ENCODE results near the gene KCTD16.

KCTD16 gene

DNA sequence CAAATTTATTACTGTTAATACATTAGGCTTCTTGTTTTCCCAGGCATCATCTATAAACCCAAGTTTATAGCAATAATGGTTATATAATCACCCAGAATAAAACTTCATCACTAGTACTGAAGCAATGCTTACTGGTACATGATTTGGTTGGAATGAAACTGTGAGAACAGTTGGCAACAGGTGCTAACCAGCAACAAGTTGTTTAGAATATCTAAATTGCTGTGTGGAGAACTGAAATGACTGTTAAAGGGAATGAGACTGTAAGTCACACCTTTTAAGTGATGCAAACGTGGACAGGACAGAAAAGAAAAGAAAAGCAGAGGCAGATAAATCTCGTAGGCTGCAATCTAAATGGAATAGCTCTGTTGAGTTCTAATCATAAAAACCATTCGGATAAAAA lies 2.7 kb upstream of the KCTD16 start:
- no peak for DNase-seq

- no peak for DNase-seq
These were observed 783 bp upstream of the KCTD16 start for GRCh38 chr5:144169904-144170275.

GRCh38 chr5:144173766-144174165 lies 3.1 kb downstream of the KCTD16 start:
- no peak for DNase-seq

- DNase-seq = no peak
These were observed 6.9 kb downstream of the KCTD16 start for GRCh38 chr5:144177548-144177947.

- DNase-seq = no peak
These were observed 8.6 kb downstream of the KCTD16 start for GRCh38 chr5:144179226-144179625.

GRCh38 chr5:144183254-144183889 lies 12.7 kb downstream of the KCTD16 start:
- DNase-seq = no peak

DNA sequence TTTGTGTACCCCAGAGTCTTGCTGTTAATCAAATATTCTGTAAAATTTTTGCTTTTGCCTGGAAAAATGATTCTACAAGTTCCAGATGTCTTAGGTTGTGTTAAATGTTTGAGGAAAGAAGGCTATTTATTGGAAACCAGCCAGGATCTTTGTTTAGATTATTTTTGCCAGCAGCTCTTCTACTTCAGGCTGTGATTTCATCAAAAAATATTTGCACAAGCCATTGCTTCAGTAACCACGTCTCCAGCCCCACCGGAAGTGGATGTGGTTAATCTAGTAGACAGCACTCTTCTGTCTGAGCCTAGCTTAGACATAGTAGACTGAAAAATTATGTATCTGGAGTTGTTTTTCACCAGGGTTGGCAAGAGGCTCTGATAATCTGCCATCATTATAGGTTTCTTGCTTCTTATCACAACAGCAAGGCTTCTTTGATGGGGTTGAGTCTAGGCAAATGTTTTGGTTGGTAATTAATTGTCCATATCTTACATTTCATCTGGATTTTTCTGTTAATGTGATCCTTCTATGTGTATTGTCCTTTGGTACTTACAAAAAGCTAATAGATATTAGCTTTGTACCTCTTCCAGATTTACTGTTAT lies 17.1 kb downstream of the KCTD16 start:
- DNase-seq = peak; percentile 56

DNA sequence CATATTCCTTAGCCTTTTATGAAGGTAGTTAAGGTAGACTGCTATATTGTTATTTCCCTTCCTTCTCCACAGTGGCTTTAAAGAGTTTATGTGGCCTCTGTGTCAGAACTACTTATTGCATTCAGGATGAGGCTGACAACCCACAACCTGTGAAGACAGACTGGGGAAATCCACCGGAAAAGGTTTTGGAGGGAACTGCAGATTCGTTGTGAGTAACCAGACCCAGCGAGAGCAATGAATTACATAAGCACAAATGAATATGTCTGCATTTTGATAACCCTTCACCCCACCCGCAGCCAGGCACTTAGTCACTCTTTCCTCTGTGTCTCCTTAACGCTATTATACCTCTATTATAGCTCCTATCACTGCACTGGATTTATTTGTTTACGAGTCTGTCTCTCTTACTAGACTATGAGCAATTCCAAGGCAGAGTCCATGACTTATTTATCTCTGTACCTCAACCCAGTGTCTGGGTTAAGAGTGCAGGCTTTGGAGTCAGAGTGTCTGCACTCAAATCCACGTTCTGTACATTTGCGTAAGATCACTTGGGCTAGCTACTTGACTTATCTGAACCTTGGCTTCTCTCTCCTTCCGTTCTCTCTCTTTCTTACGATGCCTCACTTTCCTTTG lies 19.2 kb downstream of the KCTD16 start:
- peak; percentile 77 for DNase-seq

- no peak for DNase-seq
These were observed 20.9 kb downstream of the KCTD16 start for GRCh38 chr5:144191531-144191930.

DNA sequence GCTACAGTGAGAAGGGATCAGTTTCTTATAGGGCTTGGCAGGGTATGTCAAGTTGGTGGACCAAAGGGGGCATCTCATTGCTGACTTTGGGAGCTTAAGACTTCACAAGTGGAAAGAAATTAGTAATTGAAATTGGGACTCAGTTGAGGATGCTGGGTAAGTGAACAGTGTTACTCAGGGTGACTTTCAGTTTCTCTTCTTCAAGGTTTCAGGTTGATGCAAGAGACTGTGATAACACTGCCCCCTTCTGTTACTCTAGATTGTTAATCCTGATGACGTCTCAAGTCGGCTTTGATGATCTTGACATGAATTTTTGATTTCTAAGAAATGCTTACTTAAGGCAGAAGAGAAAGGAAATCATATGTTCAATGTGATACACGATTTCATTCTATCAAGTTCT lies 21.3 kb downstream of the KCTD16 start:
- DNase-seq = no peak

- DNase-seq = no peak
These were observed 22.0 kb downstream of the KCTD16 start for GRCh38 chr5:144192661-144193060.

DNA sequence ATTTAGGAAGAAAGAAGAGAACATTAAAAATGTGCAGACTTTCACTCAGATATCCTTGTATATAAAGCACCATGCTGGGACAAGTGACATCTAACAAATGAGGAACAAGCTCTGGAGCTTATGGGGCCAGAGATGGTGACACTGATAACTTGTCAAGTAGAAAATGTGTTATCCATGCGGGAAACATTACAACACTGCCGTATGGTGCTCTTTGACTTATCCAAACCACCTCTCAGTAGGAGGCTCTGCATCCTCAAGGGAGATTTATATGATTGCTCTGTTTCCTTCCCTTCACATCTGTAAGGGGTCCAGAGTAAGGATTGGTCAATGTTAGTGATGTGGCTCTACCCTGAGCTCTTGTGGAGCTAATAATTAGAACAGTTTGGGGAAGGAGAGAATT lies 23.5 kb downstream of the KCTD16 start:
- no peak for DNase-seq

DNA sequence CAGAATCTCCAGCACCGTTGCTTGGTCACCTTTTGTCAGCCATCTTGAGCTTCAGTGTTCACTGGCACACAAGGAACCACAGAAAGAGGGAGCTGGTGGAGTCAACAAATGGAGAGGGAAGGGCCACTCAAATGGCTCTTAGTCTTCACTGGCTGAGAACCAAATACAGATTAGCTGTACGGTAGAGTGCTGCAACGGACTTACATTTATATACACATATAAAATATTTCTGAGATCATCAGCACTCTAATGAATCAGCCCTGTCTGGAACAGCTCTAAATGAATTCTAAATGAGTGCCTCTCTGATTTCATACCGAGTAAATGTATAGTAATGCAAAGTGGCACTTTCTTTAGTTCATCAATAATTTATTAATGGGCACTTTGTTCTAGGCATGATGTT lies 24.8 kb downstream of the KCTD16 start:
- DNase-seq = no peak

DNA sequence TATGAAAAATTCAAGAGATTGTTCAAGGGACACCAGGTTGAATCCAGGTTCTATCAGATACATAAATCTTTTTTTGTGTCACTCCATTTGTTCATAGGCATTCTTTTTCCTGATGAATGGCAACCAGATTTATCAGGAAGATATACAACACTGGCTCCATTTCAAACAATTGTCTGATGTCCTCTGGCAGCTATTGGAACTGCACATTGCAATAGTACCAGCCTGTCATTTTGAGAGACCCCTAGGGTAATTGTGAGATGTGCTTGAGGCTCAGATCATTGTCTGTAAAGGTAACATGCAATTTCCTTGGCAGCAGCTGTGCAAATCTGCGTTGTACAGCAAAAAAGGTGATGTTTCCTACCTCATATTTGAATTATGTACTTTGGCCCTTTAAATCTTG lies 25.9 kb downstream of the KCTD16 start:
- DNase-seq = no peak

GRCh38 chr5:144198386-144198785 lies 27.7 kb downstream of the KCTD16 start:
- DNase-seq = no peak

DNA sequence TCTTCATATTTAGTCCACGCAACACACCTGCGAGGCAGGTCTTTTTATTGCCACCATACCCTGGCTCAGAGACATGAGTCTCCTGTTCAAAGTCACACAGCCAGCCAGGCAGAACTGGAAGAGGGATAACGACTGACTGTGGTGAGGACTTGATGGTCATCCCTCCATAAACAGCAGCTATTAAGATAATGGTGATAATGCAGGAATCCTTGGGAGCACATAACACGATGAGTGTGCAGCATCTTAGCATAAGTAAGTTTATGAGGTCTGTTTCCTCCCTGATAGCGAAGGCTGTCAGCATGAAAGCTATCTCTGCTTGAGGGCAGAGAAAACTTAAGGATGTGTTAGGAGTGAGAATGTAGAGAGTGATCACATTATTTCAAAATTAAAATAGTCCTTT lies 30.9 kb downstream of the KCTD16 start:
- DNase-seq = no peak

DNA sequence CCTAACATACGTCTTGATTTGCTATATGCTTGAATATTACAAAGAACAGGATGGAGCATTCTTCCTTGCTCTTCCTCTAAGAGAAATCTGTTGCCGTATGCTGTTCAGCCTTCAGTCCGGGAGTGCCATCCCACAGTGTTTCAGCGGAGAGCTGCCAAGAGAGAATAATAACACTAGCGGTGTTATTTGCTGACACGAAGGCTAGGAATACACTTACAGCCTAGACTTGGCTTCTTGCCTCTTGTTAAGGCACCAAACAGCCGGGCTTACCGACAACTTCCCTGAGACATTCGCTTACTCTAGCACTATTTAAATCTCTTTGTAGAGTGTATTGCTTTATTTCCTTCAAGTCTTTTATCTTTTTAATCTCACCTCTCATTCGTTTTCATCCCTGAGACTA lies 31.4 kb downstream of the KCTD16 start:
- no peak for DNase-seq

GRCh38 chr5:144202726-144203125 lies 32.1 kb downstream of the KCTD16 start:
- DNase-seq = no peak

DNA sequence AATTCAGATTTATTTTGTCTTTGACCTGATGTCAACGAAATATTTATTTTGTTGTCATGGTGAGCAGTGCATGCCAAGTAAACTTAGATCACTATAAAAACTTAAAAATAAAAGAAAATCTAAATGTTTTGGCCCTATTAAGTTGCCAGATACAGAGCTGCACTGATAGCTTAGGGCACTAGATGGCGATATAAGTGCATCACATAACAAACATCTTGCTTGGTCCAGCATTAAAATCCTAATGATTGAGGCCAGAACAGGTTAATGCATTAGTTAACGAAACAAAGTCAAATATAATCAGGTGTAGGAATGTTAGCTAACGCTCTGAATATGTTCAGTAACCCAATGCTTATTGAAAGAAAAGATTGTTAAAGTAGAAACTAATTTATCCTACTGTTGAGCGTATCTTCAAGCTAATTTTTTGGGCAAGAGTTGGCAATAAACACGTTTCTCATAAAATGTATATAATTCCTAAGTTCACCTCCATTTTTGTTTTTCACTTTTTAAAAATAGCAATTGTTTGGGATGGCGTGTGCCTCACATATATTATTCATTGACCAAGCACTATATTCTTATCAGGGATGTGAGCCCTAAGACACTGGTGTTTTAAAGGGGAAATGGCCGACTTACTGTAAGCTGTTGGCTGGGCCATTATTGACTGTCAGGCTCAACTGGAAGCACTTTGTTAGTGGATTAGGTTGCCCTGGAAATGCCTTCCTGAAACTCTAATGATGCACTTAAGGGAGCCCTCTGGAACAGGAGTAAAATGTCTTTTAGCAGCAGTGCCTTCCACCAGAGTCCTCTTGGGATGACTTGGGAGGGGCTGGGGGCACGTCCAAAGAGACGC lies 33.3 kb downstream of the KCTD16 start:
- peak; percentile 29 for DNase-seq

GRCh38 chr5:144205141-144205551 lies 34.5 kb downstream of the KCTD16 start:
- no peak for DNase-seq

GRCh38 chr5:144206141-144206540 lies 35.5 kb downstream of the KCTD16 start:
- DNase-seq = no peak

DNA sequence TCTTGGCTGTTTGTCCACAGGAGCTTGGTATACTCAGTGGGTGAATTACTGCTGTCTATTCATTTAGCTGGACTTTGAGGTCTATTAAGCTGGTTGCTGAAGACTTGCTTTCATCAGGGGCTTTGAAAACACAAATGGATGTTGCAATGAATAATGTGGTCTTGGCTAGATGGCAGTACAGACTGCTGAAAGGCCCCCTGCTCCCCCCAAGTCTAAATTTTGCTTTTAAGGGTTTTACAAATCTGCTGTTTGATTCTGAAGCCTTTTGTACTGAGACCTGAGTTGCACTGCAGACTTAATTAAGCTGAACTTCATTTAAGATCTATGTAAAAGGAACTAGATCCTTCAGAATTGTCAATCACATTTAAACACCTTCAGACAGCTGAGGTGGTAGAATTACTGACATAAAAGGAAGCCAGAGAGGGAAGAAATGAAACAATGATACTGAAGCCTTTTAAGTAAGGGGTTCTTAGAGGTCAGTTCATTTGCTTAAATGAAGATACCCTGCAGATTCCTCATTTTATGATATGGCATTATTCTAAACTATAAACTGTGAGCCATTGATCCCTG lies 37.3 kb downstream of the KCTD16 start:
- no peak for DNase-seq

DNA sequence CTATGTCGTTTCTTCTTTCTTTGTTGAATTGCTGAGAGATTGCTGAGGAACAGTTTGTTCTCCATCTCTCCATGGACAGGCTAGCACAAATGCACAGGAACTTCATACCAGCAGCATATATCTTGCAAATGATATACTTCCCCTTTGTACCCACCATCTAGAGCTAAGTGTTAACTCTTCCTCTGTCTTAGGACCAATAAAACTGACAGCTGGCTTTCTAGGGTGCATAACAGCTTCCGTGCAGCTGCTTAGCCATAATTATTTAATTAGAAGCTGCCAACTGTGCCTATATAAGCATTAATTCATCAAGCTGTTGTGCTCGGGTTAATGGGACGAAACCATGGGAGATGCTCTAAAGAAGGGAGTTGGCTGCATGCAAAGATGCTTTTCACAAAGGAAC lies 38.7 kb downstream of the KCTD16 start:
- no peak for DNase-seq

Measured in activated naive CD4-positive, alpha-beta T cell treated with anti-CD3 and anti-CD28 coated beads, Interleukin-2, amount 50 U/mL, for 16 hours (primary cell).